Trophoblast cell (in vitro differentiated cells and primary cell): ENCODE data around the gene MYDGF. TPM values are rescaled to one million over a fixed set of nuclear protein-coding genes. Genes with fewer than 3 reads are reported as not detected.
A peak's percentile ranks its signal among the peaks of the same experiment; 100 is the strongest.

Experiments used
- DNase-seq, 2 donors: peaks; one replicate each; pipeline ENCODE4 v3.0.0-alpha.2; 2016
- H2AFZ ChIP-seq: 2 replicates; pipeline ENCODE4 v1.6.1; 2013; ENCODE audit warnings: low read length, moderate library complexity, mild to moderate bottlenecking; ENCODE audit not compliant: insufficient read depth, poor library complexity
- H2AK5ac ChIP-seq: 2 replicates; pipeline ENCODE4 v1.6.1; 2013; ENCODE audit warnings: mild to moderate bottlenecking, low read length
- H2BK120ac ChIP-seq: 2 replicates; pipeline ENCODE4 v1.6.1; 2013; ENCODE audit warnings: low read length, mild to moderate bottlenecking, moderate library complexity; ENCODE audit not compliant: insufficient read depth, poor library complexity
- H2BK12ac ChIP-seq: 2 replicates; pipeline ENCODE4 v1.6.1; 2013; ENCODE audit warnings: mild to moderate bottlenecking, low read length, moderate library complexity
- H2BK5ac ChIP-seq: 2 replicates; pipeline ENCODE4 v1.6.1; 2013; ENCODE audit warnings: low read length, low read depth, moderate library complexity, mild to moderate bottlenecking; ENCODE audit not compliant: poor library complexity
- H3K14ac ChIP-seq: 2 replicates; pipeline ENCODE4 v1.6.1; 2013; ENCODE audit warnings: mild to moderate bottlenecking, low read length
- H3K18ac ChIP-seq: 2 replicates; pipeline ENCODE4 v1.6.1; 2013; ENCODE audit warnings: mild to moderate bottlenecking, low read length
- H3K23ac ChIP-seq: 2 replicates; pipeline ENCODE4 v1.6.1; 2013; ENCODE audit warnings: low read length
- H3K27ac ChIP-seq: 2 replicates; pipeline ENCODE4 v1.5.1; 2013; ENCODE audit warnings: low read depth, mild to moderate bottlenecking, inconsistent platforms, low read length, moderate library complexity
- H3K27me3 ChIP-seq: 2 replicates; pipeline ENCODE4 v1.6.1; 2013; ENCODE audit warnings: inconsistent platforms, mild to moderate bottlenecking, low read length, moderate library complexity; ENCODE audit not compliant: insufficient read depth
- H3K36me3 ChIP-seq, 2 experiments: 1 replicate in 1 of 2; 2 replicates in 1 of 2; pipeline ENCODE4 v1.6.1; 2013; ENCODE audit warnings: low read length in 2 of 2, mild to moderate bottlenecking in 2 of 2, moderate library complexity in 1 of 2; ENCODE audit not compliant: insufficient read depth in 2 of 2, control insufficient read depth in 1 of 2
- H3K4ac ChIP-seq: 2 replicates; pipeline ENCODE4 v1.6.1; 2013; ENCODE audit warnings: low read depth, mild to moderate bottlenecking, low read length, moderate library complexity
- H3K4me1 ChIP-seq, 2 experiments: 1 replicate in 1 of 2; 2 replicates in 1 of 2; pipeline ENCODE4 v1.6.1; 2013; ENCODE audit warnings: low read length in 2 of 2, mild to moderate bottlenecking in 2 of 2, moderate library complexity in 1 of 2; ENCODE audit not compliant: insufficient read depth in 2 of 2, control insufficient read depth in 1 of 2
- H3K4me2 ChIP-seq: 2 replicates; pipeline ENCODE4 v1.6.1; 2013; ENCODE audit warnings: inconsistent platforms, mild to moderate bottlenecking, low read length, moderate library complexity
- H3K4me3 ChIP-seq: 2 replicates; pipeline ENCODE4 v1.5.1; 2013; ENCODE audit warnings: mild to moderate bottlenecking, low read depth, low read length, inconsistent platforms
- H3K79me1 ChIP-seq: one replicate; pipeline ENCODE4 v1.6.1; 2013; ENCODE audit warnings: low read length
- H3K79me2 ChIP-seq: 2 replicates; pipeline ENCODE4 v1.6.1; 2013; ENCODE audit warnings: low read length, mild to moderate bottlenecking; ENCODE audit not compliant: control insufficient read depth, insufficient read depth, poor library complexity
- H3K9ac ChIP-seq: 2 replicates; pipeline ENCODE4 v1.6.1; 2013; ENCODE audit warnings: mild to moderate bottlenecking, low read length
- H3K9me3 ChIP-seq: 2 replicates; pipeline ENCODE4 v1.6.1; 2013; ENCODE audit warnings: low read depth, mild to moderate bottlenecking, control low read depth, inconsistent platforms, low read length; ENCODE audit not compliant: insufficient read depth
- H4K12ac ChIP-seq: 2 replicates; pipeline ENCODE4 v1.6.1; 2013; ENCODE audit warnings: low read depth, mild to moderate bottlenecking, low read length, moderate library complexity
- H4K8ac ChIP-seq: 2 replicates; pipeline ENCODE4 v1.6.1; 2013; ENCODE audit warnings: low read depth, mild to moderate bottlenecking, low read length, moderate library complexity
- H4K91ac ChIP-seq: one replicate; pipeline ENCODE4 v1.6.1; 2013; ENCODE audit warnings: low read depth, mild to moderate bottlenecking, low read length, moderate library complexity
- WGBS: extraction: QIAGEN DNeasy Blood & Tissue Kit; methylation state at CpG from one replicate; pipeline ENCODE4 v1.1.7; 2013; ENCODE audit warnings: missing lambda C conversion rate; ENCODE audit not compliant: insufficient read length, insufficient coverage; ENCODE audit errors: extremely low coverage; 5-methylcytosine and 5-hydroxymethylcytosine counted together
- polyA plus RNA-seq: library from polyadenylated mRNA; stranded (reverse); fragments of 200-250 nt; gene quantifications from 2 replicates; pipeline ENCODE4 v1.2.3, GENCODE V29; 2013

Gene MYDGF
- 117 and 124 TPM in 2 replicates for polyA plus RNA-seq

- H3K9me3 ChIP-seq, result no peaks in the 10 kb centered on the region
- H2AFZ ChIP-seq, result peak within 1 kb of the TSS; percentile 98
- H3K4me3 ChIP-seq, result peak within 1 kb of the TSS; percentile 100
- H2BK12ac ChIP-seq, result no peak within 1 kb of the TSS
- no peaks in the 10 kb centered on the region for H3K27me3 ChIP-seq
- peak within 1 kb of the TSS; percentile 95 for H4K8ac ChIP-seq
- H3K27ac ChIP-seq, result peak within 1 kb of the TSS; percentile 65
- peaks cover 19 to 28% of the 10 kb centered on the region in 2 experiments for H3K36me3 ChIP-seq
- H3K18ac ChIP-seq, result peak within 1 kb of the TSS; percentile 85
- peak within 1 kb of the TSS; percentile 77 for H3K4ac ChIP-seq
- H2BK5ac ChIP-seq, result peak within 1 kb of the TSS; percentile 41
- peaks cover 6% of the 10 kb centered on the region for H3K79me2 ChIP-seq
- DNase-seq, result peak; percentile 87 to 95
- H4K91ac ChIP-seq, result peak within 1 kb of the TSS; percentile 92
- peak within 1 kb of the TSS; percentile 78 for H3K4me2 ChIP-seq
- H3K79me1 ChIP-seq, result peaks cover 7% of the 10 kb centered on the region
- peak within 1 kb of the TSS; percentile 82 for H2BK120ac ChIP-seq
- H3K4me1 ChIP-seq, result peaks cover 0 to 3% of the 10 kb centered on the region in 2 experiments
- peak within 1 kb of the TSS; percentile 92 for H4K12ac ChIP-seq
- H3K14ac ChIP-seq, result peak within 1 kb of the TSS; percentile 94
- WGBS, result no CpG with 5 or more reads among the region's 75 CpGs
- peak within 1 kb of the TSS; percentile 45 for H2AK5ac ChIP-seq
- H3K23ac ChIP-seq, result no peak within 1 kb of the TSS
- H3K9ac ChIP-seq, result peak within 1 kb of the TSS; percentile 90
Measured at GRCh38 chr19:4669723-4670480, at the start of gene MYDGF. Gene MYDGF, minus strand, starts transcription at chr19:4670342. Its CDS starts 8 bp downstream, at chr19:4670334.

GRCh38 chr19:4719499-4719866, 49.3 kb upstream of the MYDGF start:
- no peak overlapping the region for H2BK120ac ChIP-seq
- WGBS, result no CpG with 5 or more reads among the region's 11 CpGs

GRCh38 chr19:4717966-4718701, 48.0 kb upstream of the MYDGF start:
- H3K9ac ChIP-seq, result no peak overlapping the region
- H4K91ac ChIP-seq, result no peak overlapping the region
- no peak overlapping the region for H2AK5ac ChIP-seq
- peaks cover 6% of the 10 kb centered on the region for H3K79me2 ChIP-seq
- H3K9me3 ChIP-seq, result no peaks in the 10 kb centered on the region
- no peak overlapping the region for H3K4ac ChIP-seq
- H3K27ac ChIP-seq, result no peak overlapping the region
- H3K27me3 ChIP-seq, result no peaks in the 10 kb centered on the region
- no peak overlapping the region for H3K4me2 ChIP-seq
- H4K12ac ChIP-seq, result no peak overlapping the region
- no peak for DNase-seq
- H3K4me1 ChIP-seq, result peaks cover 9% of the 10 kb centered on the region in 2 experiments
- H3K14ac ChIP-seq, result no peak overlapping the region
- no peak overlapping the region for H3K18ac ChIP-seq
- H3K4me3 ChIP-seq, result no peak overlapping the region
- no CpG with 5 or more reads among the region's 15 CpGs for WGBS
- no peak overlapping the region for H2AFZ ChIP-seq
- H4K8ac ChIP-seq, result no peak overlapping the region
- H3K79me1 ChIP-seq, result peaks cover under 1% of the 10 kb centered on the region
- H2BK120ac ChIP-seq, result no peak overlapping the region
- no peak overlapping the region for H2BK12ac ChIP-seq
- H3K36me3 ChIP-seq, result peaks cover 72 to 74% of the 10 kb centered on the region in 2 experiments
- H3K23ac ChIP-seq, result no peak overlapping the region
- no peak overlapping the region for H2BK5ac ChIP-seq

More at GRCh38 chr19:4719499-4719866, 49.3 kb upstream of the MYDGF start:
- no peak for DNase-seq
- no peaks in the 10 kb centered on the region for H3K9me3 ChIP-seq
- H3K9ac ChIP-seq, result no peak overlapping the region
- H4K91ac ChIP-seq, result no peak overlapping the region
- no peak overlapping the region for H2AK5ac ChIP-seq
- H3K4me3 ChIP-seq, result no peak overlapping the region
- peaks cover 59 to 61% of the 10 kb centered on the region in 2 experiments for H3K36me3 ChIP-seq
- no peak overlapping the region for H3K14ac ChIP-seq
- H3K4ac ChIP-seq, result no peak overlapping the region
- no peak overlapping the region for H2BK12ac ChIP-seq
- H3K4me2 ChIP-seq, result no peak overlapping the region
- H3K27ac ChIP-seq, result no peak overlapping the region
- no peak overlapping the region for H4K12ac ChIP-seq
- no peaks in the 10 kb centered on the region for H3K27me3 ChIP-seq
- no peak overlapping the region for H4K8ac ChIP-seq
- H2AFZ ChIP-seq, result no peak overlapping the region
- H3K23ac ChIP-seq, result no peak overlapping the region
- H3K79me1 ChIP-seq, result peaks cover 5% of the 10 kb centered on the region
- peaks cover 11% of the 10 kb centered on the region for H3K79me2 ChIP-seq
- no peak overlapping the region for H3K18ac ChIP-seq
- H3K4me1 ChIP-seq, result peaks cover 9% of the 10 kb centered on the region in 2 experiments
- no peak overlapping the region for H2BK5ac ChIP-seq

- Histone ChIP-seq H2AK5ac (no peak overlapping the region), H3K4me1 (peaks cover 3% of the 10 kb centered on the region in 2 experiments), H3K79me2 (no peaks in the 10 kb centered on the region), H2BK5ac (no peak overlapping the region), H3K14ac (no peak overlapping the region), H3K4me3 (no peak overlapping the region), H2BK120ac (no peak overlapping the region), H2BK12ac (no peak overlapping the region), H3K27ac (no peak overlapping the region), H4K8ac (no peak overlapping the region), H4K91ac (no peak overlapping the region), H3K36me3 (peaks cover 80 to 81% of the 10 kb centered on the region in 2 experiments), H3K79me1 (no peaks in the 10 kb centered on the region), H3K4ac (no peak overlapping the region), H4K12ac (no peak overlapping the region), H3K18ac (no peak overlapping the region), H3K23ac (no peak overlapping the region), H2AFZ (no peak overlapping the region), H3K4me2 (no peak overlapping the region), H3K9ac (no peak overlapping the region), H3K9me3 (peaks cover 2% of the 10 kb centered on the region), H3K27me3 (no peaks in the 10 kb centered on the region)
- no CpG with 5 or more reads among the region's 23 CpGs for WGBS
- peak; percentile 98 to 100 for DNase-seq
Measured at GRCh38 chr19:4717191-4717965, 47.2 kb upstream of the MYDGF start.
